IMR-90 (cell line): ENCODE data around the gene ARMC5.

Source experiments
- CEBPB ChIP-seq: IDR thresholded peaks from 2 replicates; pipeline ENCODE4 v1.6.1; 2012; ENCODE audit warnings: low read depth, low read length, improper control_type of control experiment
- CHD1 ChIP-seq: IDR thresholded peaks from 2 replicates; pipeline ENCODE4 v1.6.1; 2012; ENCODE audit warnings: low read depth, low read length, improper control_type of control experiment
- FOS ChIP-seq: fragments of 150-350 bp; IDR thresholded peaks from 2 replicates; pipeline ENCODE4 v1.6.1; 2016; ENCODE audit warnings: low read depth, low read length
- MAFK ChIP-seq: IDR thresholded peaks from 2 replicates; pipeline ENCODE4 v1.6.1; 2012; ENCODE audit warnings: low read depth, low read length, improper control_type of control experiment
- MXI1 ChIP-seq: IDR thresholded peaks from 2 replicates; pipeline ENCODE4 v1.6.1; 2012; ENCODE audit warnings: low read depth, mild to moderate bottlenecking, low read length, moderate library complexity, borderline replicate concordance
- POLR2A ChIP-seq: IDR thresholded peaks from 2 replicates; pipeline ENCODE4 v1.6.1; 2012; ENCODE audit warnings: mild to moderate bottlenecking, low read depth, low read length
- RCOR1 ChIP-seq: IDR thresholded peaks from 2 replicates; pipeline ENCODE4 v1.6.1; 2012; ENCODE audit warnings: mild to moderate bottlenecking, low read length, improper control_type of control experiment; ENCODE audit not compliant: insufficient replicate concordance
- SMC3 ChIP-seq: fragments of 150-350 bp; IDR thresholded peaks from 2 replicates; pipeline ENCODE4 v1.6.1; 2016; ENCODE audit warnings: low read depth, mild to moderate bottlenecking, antibody characterized with exemption, low read length, moderate library complexity
- TF ChIP-seq, protein P1 (sequence below): conservative IDR thresholded peaks from 2 replicates; pipeline ENCODE4 v1.5.1; 2012; ENCODE audit warnings: mild to moderate bottlenecking, low read depth, low read length, improper control_type of control experiment
- TF ChIP-seq, protein P2 (sequence below): fragments of 150-350 bp; IDR thresholded peaks from 2 replicates; pipeline ENCODE4 v1.6.1; 2017; ENCODE audit warnings: mild to moderate bottlenecking, antibody characterized with exemption, low read length, low read depth

DNA sequence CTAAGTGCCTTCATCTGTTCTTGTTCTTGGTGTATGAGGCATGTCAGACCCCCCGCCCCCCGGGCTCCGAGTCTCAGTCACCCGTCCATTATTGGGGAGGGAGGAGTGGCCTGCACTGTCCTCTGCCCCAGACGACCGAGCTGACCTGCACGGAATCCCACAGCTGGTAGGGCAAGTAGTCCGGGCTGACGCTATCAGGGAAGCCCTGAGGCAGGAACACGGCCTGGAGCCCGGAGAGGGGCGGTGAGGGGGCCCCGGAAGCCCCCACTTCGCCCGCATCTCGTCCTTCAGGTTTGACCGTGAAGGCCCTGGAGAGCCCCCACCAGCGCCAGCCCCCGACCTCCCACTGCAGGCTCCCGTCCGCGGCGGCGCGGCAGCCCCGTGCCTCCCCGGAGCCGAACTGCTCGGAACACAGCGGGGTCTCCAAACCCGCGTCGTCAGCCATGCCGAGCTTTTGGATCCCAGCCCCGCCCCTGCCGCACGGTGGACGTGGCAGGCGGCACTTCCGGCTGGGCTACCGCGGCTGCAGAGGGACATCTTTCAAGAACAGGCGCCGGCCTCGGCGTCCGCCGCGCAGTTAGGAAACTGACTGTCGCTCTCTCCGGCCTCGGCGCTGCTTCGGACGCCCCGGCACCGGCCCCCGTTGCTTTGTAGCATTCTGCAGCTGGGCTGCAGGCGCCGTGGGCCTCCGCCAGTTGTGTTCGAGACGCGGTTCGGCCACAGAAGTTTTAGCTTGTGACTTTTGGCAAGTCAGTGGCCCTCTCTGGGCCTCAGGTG is 48.8 kb downstream of the ARMC5 start, which contains the start of gene RUSF1:
- TF ChIP-seq, protein P1, sequence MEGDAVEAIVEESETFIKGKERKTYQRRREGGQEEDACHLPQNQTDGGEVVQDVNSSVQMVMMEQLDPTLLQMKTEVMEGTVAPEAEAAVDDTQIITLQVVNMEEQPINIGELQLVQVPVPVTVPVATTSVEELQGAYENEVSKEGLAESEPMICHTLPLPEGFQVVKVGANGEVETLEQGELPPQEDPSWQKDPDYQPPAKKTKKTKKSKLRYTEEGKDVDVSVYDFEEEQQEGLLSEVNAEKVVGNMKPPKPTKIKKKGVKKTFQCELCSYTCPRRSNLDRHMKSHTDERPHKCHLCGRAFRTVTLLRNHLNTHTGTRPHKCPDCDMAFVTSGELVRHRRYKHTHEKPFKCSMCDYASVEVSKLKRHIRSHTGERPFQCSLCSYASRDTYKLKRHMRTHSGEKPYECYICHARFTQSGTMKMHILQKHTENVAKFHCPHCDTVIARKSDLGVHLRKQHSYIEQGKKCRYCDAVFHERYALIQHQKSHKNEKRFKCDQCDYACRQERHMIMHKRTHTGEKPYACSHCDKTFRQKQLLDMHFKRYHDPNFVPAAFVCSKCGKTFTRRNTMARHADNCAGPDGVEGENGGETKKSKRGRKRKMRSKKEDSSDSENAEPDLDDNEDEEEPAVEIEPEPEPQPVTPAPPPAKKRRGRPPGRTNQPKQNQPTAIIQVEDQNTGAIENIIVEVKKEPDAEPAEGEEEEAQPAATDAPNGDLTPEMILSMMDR: no peak
- TF ChIP-seq POLR2A: peak; percentile 94
- no peak for TF ChIP-seq CEBPB
- TF ChIP-seq RCOR1: no peak
- no peak for TF ChIP-seq FOS
- no peak for TF ChIP-seq MAFK
- TF ChIP-seq CHD1: no peak
- TF ChIP-seq SMC3: no peak
- TF ChIP-seq, protein P2, sequence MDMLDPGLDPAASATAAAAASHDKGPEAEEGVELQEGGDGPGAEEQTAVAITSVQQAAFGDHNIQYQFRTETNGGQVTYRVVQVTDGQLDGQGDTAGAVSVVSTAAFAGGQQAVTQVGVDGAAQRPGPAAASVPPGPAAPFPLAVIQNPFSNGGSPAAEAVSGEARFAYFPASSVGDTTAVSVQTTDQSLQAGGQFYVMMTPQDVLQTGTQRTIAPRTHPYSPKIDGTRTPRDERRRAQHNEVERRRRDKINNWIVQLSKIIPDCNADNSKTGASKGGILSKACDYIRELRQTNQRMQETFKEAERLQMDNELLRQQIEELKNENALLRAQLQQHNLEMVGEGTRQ: no peak
- peak; percentile 89 for TF ChIP-seq MXI1
